ENCODE measurements around the gene ATG9A. TPM values are rescaled to one million over a fixed set of nuclear protein-coding genes. Genes with fewer than 3 reads are reported as not detected.
A peak's percentile ranks its signal among the peaks of the same experiment; 100 is the strongest.

Gene ATG9A
- total RNA-seq, 3 donors from 2014 or later = 35.6 to 44.5 (median 37.0) TPM

- TF ChIP-seq POLR2A (IDR thresholded peaks at IDR 0.05) (no peak), POLR2AphosphoS5 (IDR thresholded peaks at IDR 0.05) (no peak), CTCF (IDR thresholded peaks at IDR 0.05) (no peak)
- H3K4me1 ChIP-seq = peaks cover 0 to 9% of the 10 kb centered on the region in 2 donors
- intact Hi-C loops (cut with DNase I; ENCODE audit: low total_unique reads) = loop anchor here (10.0 kb wide), 1 partner anchor 512 kb away; no protein-coding TSS in a partner anchor
- no peaks in the 10 kb centered on the region for H3K9me3 ChIP-seq
- DNase-seq (ENCODE audit: low spot score in 2 of 2) = no peak
- H3K27ac ChIP-seq = peak overlapping the region; percentile 71 to 78
- no peaks in the 10 kb centered on the region for H3K36me3 ChIP-seq
- no peaks in the 10 kb centered on the region for H3K27me3 ChIP-seq
- no peak overlapping the region for H3K4me3 ChIP-seq
Measured at GRCh38 chr2:219172231-219173154, 56.9 kb downstream of the ATG9A start.

- no peak overlapping the region for H3K4me3 ChIP-seq
- peak overlapping the region; percentile 71 to 78 for H3K27ac ChIP-seq
- intact Hi-C loops (cut with DNase I; ENCODE audit: low total_unique reads) = loop anchor here (10.0 kb wide), 1 partner anchor 514 kb away; no protein-coding TSS in a partner anchor
- H3K4me1 ChIP-seq = peaks cover 0 to 9% of the 10 kb centered on the region in 2 donors
- peak in 1 of 2 donors; percentile 57 for DNase-seq (ENCODE audit: low spot score in 2 of 2)
- H3K36me3 ChIP-seq = no peaks in the 10 kb centered on the region
- H3K9me3 ChIP-seq = no peaks in the 10 kb centered on the region
- TF ChIP-seq CTCF (IDR thresholded peaks at IDR 0.05) (peak; percentile 68 to 73 (median 72)), POLR2A (IDR thresholded peaks at IDR 0.05) (no peak), POLR2AphosphoS5 (IDR thresholded peaks at IDR 0.05) (peak in 2 of 3 donors; percentile 45)
- H3K27me3 ChIP-seq = no peaks in the 10 kb centered on the region
Measured at GRCh38 chr2:219171231-219171651, 58.2 kb downstream of the ATG9A start.

- no peak for TF ChIP-seq POLR2AphosphoS5 (IDR thresholded peaks at IDR 0.05)
- TF ChIP-seq CTCF (IDR thresholded peaks at IDR 0.05) = no peak
- no peak for TF ChIP-seq POLR2A (IDR thresholded peaks at IDR 0.05)
- Histone ChIP-seq H3K27me3 (no peaks in the 10 kb centered on the region), H3K27ac (peak within 1 kb of the TSS in 1 of 2 donors; percentile 71), H3K4me3 (no peak within 1 kb of the TSS), H3K36me3 (no peaks in the 10 kb centered on the region), H3K4me1 (no peaks in the 10 kb centered on the region), H3K9me3 (no peaks in the 10 kb centered on the region)
- intact Hi-C loops (cut with DNase I; ENCODE audit: low total_unique reads) = loop anchor here (10.0 kb wide), 1 partner anchor 515 kb away; no protein-coding TSS in a partner anchor
- no peak for DNase-seq (ENCODE audit: low spot score in 2 of 2)
Measured at GRCh38 chr2:219169930-219170654, 59.3 kb downstream of the ATG9A start, which contains the start of gene SLC23A3. SLC23A3 (minus strand) TSS chr2:219170029; CDS start chr2:219169984, 45 bp downstream.

Other genes with a start within 250 kb of the ATG9A start
- not detected for gene FEV, start 244.5 kb downstream of the ATG9A start, total RNA-seq
- gene CRYBA2, start 236.2 kb downstream of the ATG9A start, total RNA-seq = not detected
- gene CFAP65, start 188.1 kb downstream of the ATG9A start, total RNA-seq = under 1 TPM in 1 of 3 donors, not detected in 2; 0.33 TPM
- under 1 TPM in 2 of 3 donors, not detected in 1; 0.16 to 0.66 TPM for gene IHH, start 168.7 kb downstream of the ATG9A start, total RNA-seq
- 10 to 100 TPM; 13.4 to 19.8 (median 17.6) TPM for gene NHEJ1, start 68.8 kb downstream of the ATG9A start, total RNA-seq
- gene SLC23A3, start 59.6 kb downstream of the ATG9A start, total RNA-seq = 1 to 10 TPM in 2 of 3 donors, under 1 TPM in 1; 0.48 to 3.4 (median 2.0) TPM
- gene CNPPD1, start 52.7 kb downstream of the ATG9A start, total RNA-seq = 10 to 100 TPM; 37.0 to 60.3 (median 37.2) TPM
- 10 to 100 TPM; 58.7 to 79.7 (median 66.3) TPM for gene RETREG2, start 51.4 kb downstream of the ATG9A start, total RNA-seq
- gene ZFAND2B, start 22.9 kb downstream of the ATG9A start, total RNA-seq = 10 to 100 TPM; 43.6 to 52.0 (median 45.0) TPM
- 10 to 100 TPM; 14.5 to 26.9 (median 18.9) TPM for gene ABCB6, start 10.7 kb downstream of the ATG9A start, total RNA-seq
- 100 to 1,000 TPM in 1 of 3 donors, 10 to 100 TPM in 2; 29.3 to 101 (median 67.8) TPM for gene ANKZF1, start 170 bp upstream of the ATG9A start, total RNA-seq
- gene GLB1L, start 15.8 kb upstream of the ATG9A start, total RNA-seq = 10 to 100 TPM; 10.2 to 15.7 (median 11.8) TPM
- 10 to 100 TPM; 13.1 to 18.1 (median 16.4) TPM for gene STK16, start 15.8 kb upstream of the ATG9A start, total RNA-seq
- under 1 TPM in 1 of 3 donors, not detected in 2; 0.16 TPM for gene TUBA4B, start 23.6 kb upstream of the ATG9A start, total RNA-seq
- gene TUBA4A, start 24.3 kb upstream of the ATG9A start, total RNA-seq = 10 to 100 TPM in 2 of 3 donors, 1 to 10 TPM in 1; 5.4 to 73.3 (median 48.8) TPM
- gene DNAJB2, start 49.7 kb upstream of the ATG9A start, total RNA-seq = 10 to 100 TPM; 49.9 to 88.3 (median 59.0) TPM
- gene PTPRN, start 79.8 kb upstream of the ATG9A start, total RNA-seq = under 1 TPM in 2 of 3 donors, not detected in 1; 0.33 to 0.44 TPM
- gene RESP18, start 103.1 kb upstream of the ATG9A start, total RNA-seq = not detected
- gene DNPEP, start 158.3 kb upstream of the ATG9A start, total RNA-seq = 10 to 100 TPM; 49.8 to 81.9 (median 79.0) TPM
- 10 to 100 TPM; 17.1 to 29.6 (median 29.5) TPM for gene DES, start 188.7 kb upstream of the ATG9A start, total RNA-seq
- 10 to 100 TPM in 2 of 3 donors, under 1 TPM in 1; 0.32 to 36.6 (median 21.0) TPM for gene SPEG, start 205.2 kb upstream of the ATG9A start, total RNA-seq